IMR-90 (cell line): ENCODE measurements around the gene PRDM2.

Experiments used
- CEBPB ChIP-seq: IDR thresholded peaks from 2 replicates; pipeline ENCODE4 v1.6.1; 2012; ENCODE audit warnings: low read depth, low read length, improper control_type of control experiment
- NFE2L2 ChIP-seq: fragments of 150-350 bp; IDR thresholded peaks from 2 replicates; pipeline ENCODE4 v1.6.1; 2016; ENCODE audit warnings: low read depth, mild to moderate bottlenecking, low read length
- POLR2A ChIP-seq: IDR thresholded peaks from 2 replicates; pipeline ENCODE4 v1.6.1; 2012; ENCODE audit warnings: mild to moderate bottlenecking, low read depth, low read length
- RAD21 ChIP-seq: IDR thresholded peaks from 2 replicates; pipeline ENCODE4 v1.6.1; 2012; ENCODE audit warnings: low read length, improper control_type of control experiment
- RCOR1 ChIP-seq: IDR thresholded peaks from 2 replicates; pipeline ENCODE4 v1.6.1; 2012; ENCODE audit warnings: mild to moderate bottlenecking, low read length, improper control_type of control experiment; ENCODE audit not compliant: insufficient replicate concordance
- TF ChIP-seq, protein P1 (sequence below): conservative IDR thresholded peaks from 2 replicates; pipeline ENCODE4 v1.5.1; 2012; ENCODE audit warnings: mild to moderate bottlenecking, low read depth, low read length, improper control_type of control experiment
- TF ChIP-seq, protein P2 (sequence below): fragments of 150-350 bp; IDR thresholded peaks from 2 replicates; pipeline ENCODE4 v1.6.1; 2017; ENCODE audit warnings: mild to moderate bottlenecking, antibody characterized with exemption, low read length, low read depth

DNA sequence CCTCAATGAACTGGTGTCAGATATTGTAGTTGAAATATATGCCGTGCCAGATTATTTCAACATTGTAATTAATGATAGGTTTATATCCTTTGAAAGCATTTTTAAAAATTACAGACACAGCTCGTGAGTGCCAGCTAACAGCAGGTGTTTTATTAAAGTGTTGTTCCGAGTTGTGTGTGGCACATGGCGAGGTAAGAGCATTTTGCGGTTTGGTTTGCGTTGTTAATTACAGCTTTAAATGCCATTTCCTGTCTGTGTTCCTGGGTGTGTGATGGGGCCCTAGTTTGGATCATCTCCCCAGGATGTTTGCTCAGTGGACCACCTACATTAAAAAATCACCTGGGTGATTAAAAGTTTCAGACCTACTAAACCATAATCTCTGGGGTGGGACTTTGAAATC lies 97.4 kb downstream of the PRDM2 start:
- TF ChIP-seq, protein P1, sequence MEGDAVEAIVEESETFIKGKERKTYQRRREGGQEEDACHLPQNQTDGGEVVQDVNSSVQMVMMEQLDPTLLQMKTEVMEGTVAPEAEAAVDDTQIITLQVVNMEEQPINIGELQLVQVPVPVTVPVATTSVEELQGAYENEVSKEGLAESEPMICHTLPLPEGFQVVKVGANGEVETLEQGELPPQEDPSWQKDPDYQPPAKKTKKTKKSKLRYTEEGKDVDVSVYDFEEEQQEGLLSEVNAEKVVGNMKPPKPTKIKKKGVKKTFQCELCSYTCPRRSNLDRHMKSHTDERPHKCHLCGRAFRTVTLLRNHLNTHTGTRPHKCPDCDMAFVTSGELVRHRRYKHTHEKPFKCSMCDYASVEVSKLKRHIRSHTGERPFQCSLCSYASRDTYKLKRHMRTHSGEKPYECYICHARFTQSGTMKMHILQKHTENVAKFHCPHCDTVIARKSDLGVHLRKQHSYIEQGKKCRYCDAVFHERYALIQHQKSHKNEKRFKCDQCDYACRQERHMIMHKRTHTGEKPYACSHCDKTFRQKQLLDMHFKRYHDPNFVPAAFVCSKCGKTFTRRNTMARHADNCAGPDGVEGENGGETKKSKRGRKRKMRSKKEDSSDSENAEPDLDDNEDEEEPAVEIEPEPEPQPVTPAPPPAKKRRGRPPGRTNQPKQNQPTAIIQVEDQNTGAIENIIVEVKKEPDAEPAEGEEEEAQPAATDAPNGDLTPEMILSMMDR = no peak
- TF ChIP-seq, protein P2, sequence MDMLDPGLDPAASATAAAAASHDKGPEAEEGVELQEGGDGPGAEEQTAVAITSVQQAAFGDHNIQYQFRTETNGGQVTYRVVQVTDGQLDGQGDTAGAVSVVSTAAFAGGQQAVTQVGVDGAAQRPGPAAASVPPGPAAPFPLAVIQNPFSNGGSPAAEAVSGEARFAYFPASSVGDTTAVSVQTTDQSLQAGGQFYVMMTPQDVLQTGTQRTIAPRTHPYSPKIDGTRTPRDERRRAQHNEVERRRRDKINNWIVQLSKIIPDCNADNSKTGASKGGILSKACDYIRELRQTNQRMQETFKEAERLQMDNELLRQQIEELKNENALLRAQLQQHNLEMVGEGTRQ = no peak
- no peak for TF ChIP-seq POLR2A
- no peak for TF ChIP-seq RCOR1
- TF ChIP-seq CEBPB = no peak
- TF ChIP-seq NFE2L2 = no peak
- no peak for TF ChIP-seq RAD21
